Measurements from ENCODE around the gene IVL.

The IVL gene

GRCh38 chr1:152907686-152908601 is at the start of gene IVL:
TSS of gene IVL (plus strand) at chr1:152908546. CDS start at chr1:152909798, 1,252 bp downstream.
- no peak for DNase-seq

DNA sequence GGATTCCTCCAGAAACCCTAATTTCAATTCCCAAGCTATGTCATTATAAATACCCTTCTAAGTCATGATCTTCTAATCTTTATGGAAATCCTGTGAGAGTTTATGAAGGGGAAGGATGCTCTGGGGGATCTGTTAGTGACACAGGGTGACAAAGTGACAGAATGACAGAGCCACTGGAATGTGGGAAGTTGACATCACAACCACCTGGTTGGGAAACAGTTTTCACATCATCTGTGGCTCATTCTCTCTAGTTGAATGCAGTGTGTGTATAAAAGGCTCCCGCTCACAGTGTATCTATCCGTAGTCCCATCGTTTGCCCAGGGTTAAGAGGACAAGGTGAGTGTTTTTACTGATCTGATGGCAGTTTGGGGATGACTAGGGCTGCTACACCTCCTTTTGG is 48.6 kb upstream of the IVL start, which contains the start of gene LCE7A:
Gene LCE7A, plus strand, starts transcription at position 301 of the 400 bp plus-strand sequence. CDS start 702 bp downstream, outside the sequence.
- no peak for DNase-seq

GRCh38 chr1:152860129-152860528 is 48.2 kb upstream of the IVL start:
- no peak for DNase-seq

DNA sequence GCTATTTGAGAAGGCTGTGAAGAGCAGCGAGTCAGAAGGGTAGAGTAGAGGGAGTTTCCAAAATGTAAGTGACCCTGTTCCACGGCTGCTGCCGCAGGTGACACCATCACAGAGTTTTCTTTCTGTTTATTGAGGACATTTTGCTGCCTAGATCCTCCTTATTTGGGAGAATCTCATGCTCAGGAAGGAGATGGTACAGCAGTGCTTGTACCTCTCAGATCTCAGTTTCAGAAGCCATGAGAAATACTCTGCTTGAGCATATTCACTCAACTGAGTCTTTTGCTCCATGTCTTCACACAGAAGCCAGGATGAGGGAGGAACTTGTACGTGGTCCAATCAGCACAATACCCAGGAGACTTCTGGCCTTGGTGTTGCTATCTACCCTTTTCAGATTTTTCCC is 47.0 kb upstream of the IVL start:
- DNase-seq = no peak

DNA sequence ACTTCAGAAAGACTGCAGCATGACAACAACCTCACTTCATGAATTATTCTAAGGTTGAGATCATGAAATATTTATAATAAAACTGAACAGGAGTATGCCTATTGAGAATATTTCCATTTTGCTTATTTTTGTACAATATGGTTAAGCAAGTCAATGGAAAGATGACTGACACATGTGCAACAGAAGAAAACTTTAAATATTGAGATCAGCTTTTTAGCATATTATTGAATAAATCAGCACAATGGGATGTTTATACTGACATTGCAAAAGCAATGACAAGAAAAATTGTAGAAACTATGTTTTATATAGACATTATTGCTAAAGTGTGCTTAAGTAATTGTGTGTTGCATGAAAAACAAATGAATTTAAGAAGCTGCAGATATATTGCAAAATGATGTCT is 43.9 kb upstream of the IVL start:
- no peak for DNase-seq

- DNase-seq = no peak
These were observed 42.0 kb upstream of the IVL start for GRCh38 chr1:152866321-152866720.

DNA sequence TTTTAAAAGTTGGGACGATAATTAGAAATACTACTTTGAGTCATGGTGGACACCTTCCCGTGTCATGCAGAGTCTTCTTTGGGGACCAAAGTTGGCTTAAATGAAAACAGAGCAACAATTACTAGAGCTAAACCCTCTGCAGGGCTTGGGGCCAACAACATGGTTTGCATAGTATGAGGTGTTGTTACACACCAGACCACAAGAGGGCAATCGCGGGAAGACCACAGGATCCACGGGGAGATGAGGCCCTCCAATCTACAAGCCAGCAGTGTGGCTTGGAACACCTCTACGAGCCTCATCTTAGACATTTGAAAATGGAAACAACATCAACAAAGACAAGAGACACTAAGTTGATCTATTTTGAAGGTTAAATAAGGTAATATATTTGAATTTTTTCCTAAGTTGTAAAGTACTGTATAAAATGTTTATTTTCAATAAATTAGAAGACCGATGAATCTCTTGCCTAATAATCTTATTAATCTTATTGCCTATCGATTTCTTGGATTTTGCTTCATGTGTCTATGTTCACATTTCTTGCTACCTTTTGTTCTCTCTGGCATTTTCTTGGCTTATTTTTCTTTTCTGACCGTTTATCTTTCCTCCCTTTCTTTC is 38.4 kb upstream of the IVL start:
- DNase-seq = peak; percentile 79

GRCh38 chr1:152870831-152871730 is 37.3 kb upstream of the IVL start:
- DNase-seq = peak; percentile 18

DNA sequence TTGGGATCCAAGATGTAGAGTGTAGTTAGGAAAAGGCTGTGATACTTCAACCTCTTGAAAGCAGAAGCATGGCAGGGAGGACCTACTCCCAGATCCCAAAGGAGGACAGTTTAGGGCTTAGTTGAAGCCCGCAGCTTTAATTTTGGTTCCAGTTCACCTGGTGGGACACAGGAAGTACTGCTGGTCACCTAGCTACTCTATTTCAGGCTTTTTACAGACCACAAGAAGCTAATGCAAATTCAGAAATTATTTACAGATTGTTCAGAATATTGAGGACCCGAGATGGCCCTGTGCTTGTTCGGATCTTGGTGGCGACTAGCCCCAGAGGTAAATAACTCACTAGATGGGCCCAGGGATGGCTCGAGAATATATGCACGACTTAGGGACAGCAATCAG is 36.6 kb upstream of the IVL start:
- DNase-seq = no peak

DNA sequence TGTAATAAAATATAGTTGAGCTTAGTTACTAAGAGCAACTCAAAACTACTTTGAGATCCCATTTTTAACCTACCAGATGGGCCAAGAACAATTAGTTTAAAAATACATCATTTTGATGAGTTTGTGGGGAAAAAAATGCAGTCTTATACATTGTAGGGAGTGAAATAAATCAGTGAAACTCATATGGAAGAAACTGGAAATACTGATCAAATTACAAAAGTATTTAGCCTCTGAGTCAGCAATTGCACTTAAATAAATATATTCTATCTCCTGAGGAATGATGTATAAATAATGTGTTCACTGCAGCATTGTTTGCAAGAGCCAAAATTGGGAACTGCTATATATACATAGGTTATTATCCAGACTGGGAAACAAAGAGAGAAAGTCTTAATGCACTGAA is 34.9 kb upstream of the IVL start:
- no peak for DNase-seq

- no peak for DNase-seq
These were observed 31.5 kb upstream of the IVL start for GRCh38 chr1:152876827-152877226.

- DNase-seq = no peak
These were observed 30.3 kb upstream of the IVL start, which contains the start of gene SMCP for GRCh38 chr1:152878042-152878441. TSS of gene SMCP (plus strand) at chr1:152878322. CDS start at chr1:152884423, 6,101 bp downstream.

- DNase-seq = no peak
These were observed 28.7 kb upstream of the IVL start for GRCh38 chr1:152879559-152880198.

- no peak for DNase-seq
These were observed 28.0 kb upstream of the IVL start for GRCh38 chr1:152880316-152880715.

- DNase-seq = peak; percentile 16
These were observed 27.4 kb upstream of the IVL start for GRCh38 chr1:152880907-152881306.

DNA sequence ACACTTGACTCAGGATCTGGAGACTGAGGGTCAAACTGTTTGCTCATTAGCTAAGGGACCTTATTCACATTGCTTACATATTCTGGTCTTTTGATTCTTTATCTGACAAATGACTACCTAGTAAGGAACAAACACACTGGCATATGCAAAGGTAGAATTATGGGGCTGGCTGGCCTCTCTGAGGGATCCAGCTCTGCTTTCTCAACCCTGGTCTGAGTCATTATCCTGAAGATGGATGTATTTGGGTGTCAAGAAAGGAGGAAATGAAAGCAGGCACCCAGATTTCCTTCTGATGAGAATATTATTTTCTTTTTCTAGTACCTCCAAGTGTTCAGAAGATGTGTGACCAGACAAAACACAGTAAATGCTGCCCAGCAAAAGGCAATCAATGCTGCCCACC is 24.3 kb upstream of the IVL start:
- DNase-seq = no peak

DNA sequence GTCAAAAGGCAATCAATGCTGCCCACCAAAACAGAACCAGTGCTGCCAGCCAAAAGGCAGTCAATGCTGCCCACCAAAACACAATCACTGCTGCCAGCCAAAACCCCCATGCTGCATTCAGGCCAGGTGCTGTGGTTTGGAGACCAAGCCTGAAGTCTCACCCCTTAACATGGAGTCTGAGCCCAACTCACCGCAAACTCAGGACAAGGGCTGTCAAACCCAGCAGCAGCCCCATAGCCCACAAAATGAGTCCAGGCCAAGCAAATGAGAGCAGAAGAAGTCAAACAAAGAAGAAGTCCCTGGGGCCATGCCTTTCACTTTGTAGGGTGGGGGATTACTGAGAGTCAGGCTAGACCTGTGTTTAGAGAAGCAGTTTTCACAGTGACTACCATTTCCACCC is 23.8 kb upstream of the IVL start:
- DNase-seq = no peak

DNA sequence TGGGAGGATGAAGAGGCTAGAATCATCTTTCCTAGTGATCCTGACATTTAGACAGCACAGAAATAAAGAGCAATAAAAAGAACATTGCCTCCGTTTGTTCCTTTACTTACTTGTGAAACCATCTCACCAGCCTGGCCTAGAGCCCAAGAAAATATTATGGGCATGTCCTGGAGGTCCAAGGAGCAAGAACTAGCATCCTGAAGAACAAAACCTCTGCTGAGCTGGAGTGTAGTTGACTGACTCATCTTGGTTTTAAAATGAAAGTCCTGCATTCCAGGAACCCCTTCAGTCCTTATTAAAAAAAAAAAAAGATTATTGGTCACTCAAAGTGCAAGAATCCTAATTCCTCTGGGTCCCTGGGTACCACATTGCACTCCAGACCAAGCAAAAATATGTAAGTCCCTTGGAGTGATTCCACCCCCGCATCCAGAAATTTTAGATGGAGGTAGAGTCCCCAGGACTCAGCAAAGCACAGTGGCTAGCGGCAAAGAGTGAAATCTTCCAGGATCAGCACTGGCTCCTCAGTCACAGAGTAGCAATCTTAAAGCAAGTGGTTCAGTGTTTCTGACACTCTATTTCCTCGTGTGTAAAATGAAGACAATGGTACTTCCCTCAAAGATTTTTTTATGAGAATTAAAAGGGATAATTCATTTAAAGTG is 23.3 kb upstream of the IVL start:
- DNase-seq = no peak

DNA sequence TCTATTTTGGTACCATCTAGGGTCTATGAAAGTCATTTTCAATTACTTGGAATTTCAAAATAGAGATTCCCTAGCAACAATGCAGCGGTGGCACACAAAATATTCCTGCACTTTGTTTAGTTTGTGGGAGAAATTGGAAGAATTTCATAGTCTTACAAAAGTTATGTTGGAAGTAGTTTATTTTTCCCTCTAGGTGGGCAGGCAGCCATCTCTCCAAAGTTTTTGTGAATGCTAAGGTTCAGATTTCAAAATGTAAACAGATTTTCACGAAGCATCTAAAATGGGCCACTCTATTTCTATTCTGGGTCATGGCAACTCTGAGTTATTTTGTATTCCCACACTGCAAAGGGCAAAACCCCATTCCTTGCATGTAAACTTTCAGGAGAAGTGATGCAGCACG is 22.3 kb upstream of the IVL start:
- DNase-seq = no peak

DNA sequence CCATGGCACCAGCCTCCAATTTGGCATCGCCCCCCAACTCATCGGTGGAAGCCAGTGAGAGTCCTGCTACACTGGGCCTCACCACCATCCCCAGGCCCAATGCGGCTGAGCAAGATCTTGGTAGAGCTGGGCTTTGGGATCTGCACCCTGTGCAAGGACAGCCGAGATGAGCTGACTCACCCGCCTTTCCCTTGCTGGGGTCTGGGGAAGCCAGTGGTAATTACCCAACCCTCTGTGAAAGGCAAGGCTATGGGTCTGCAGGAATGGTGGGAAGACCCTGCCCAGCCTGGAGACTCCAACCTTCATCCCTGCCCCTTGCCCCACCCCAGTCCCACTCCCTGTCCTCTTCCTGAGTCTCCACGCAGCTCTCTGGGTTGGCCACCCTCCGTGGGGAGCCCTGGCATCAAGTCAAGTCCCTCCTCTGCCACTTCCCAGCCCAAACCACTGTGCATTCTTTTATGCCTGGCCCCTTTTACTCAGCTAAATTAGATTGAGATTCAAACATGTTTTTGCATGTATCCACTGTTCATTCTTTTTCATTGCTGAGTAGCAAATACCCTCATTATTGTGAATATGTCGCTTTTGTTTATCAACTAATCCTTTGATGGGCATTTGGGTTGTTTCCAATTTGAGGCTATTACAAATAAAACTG is 21.5 kb upstream of the IVL start:
- peak; percentile 80 for DNase-seq

- DNase-seq = no peak
These were observed 20.2 kb upstream of the IVL start for GRCh38 chr1:152888126-152888525.

GRCh38 chr1:152899027-152899426 is 9.3 kb upstream of the IVL start:
- DNase-seq = no peak

Data from DMS79 treated with DMSO at 0.1 percent for 48 hours (cell line).